HepG2 (cell line): ENCODE results near the gene CD86. TPM values are rescaled to one million over a fixed set of nuclear protein-coding genes. Genes with fewer than 3 reads are reported as not detected.

Experiments
- ATAC-seq: fragments of 200-7000 bp; cut with Tn5 transposase; 3 replicates; pipeline ENCODE4 v1.9.1; 2020; ENCODE audit warnings: mild to moderate bottlenecking, moderate library complexity
- BruUV-seq: library from RNA; stranded (reverse); fragments of 400-500 nt; replicated peaks from 2 replicates; lab custom pipeline; 2021; lab: Mats Ljungman, UMichigan
- CTCF ChIA-PET: fragments of 300-600 bp; formaldehyde crosslinking; extraction: SDS; loops from one replicate; lab custom pipeline; 2021; ENCODE audit warnings: low total read pairs, inconsistent platforms, low intra/inter-chr PET ratio; lab: Yijun Ruan, JAX
- POLR2A ChIA-PET: fragments of 350-600 bp; sonication (Branson Sonifier 250); formaldehyde crosslinking; loops from one replicate; lab custom pipeline; 2020; ENCODE audit warnings: antibody characterized with exemption, inconsistent platforms; lab: Yijun Ruan, JAX
- DNase-seq: peaks from one replicate; pipeline ENCODE4 v3.0.0-alpha.2; 2015; ENCODE audit warnings: low spot score
- FAIRE-seq: peaks from 3 replicates; lab custom pipeline; 2011; peaks lifted over from hg19 to GRCh38; lab: Jason Lieb, UNC
- H2AFZ ChIP-seq: one replicate; pipeline ENCODE4 v1.6.1; 2011; ENCODE audit warnings: low read length, inconsistent platforms
- H3K27ac ChIP-seq: fragments of 300-600 bp; 3 replicates; pipeline ENCODE4 v1.8.0; 2011; ENCODE audit warnings: mixed run types, mild to moderate bottlenecking, mixed read lengths, low read length, inconsistent platforms; ENCODE audit not compliant: insufficient read depth; ENCODE audit errors: extremely low read length
- H3K27me3 ChIP-seq, 2 experiments: fragments of 200-600 bp in 1 of 2; 2 replicates in 1 of 2; 3 replicates in 1 of 2; pipeline versions ENCODE4 v1.6.0 to v1.8.0; 2011; ENCODE audit warnings: low read length in 2 of 2, mild to moderate bottlenecking in 2 of 2, moderate library complexity in 2 of 2, inconsistent platforms in 1 of 2; ENCODE audit not compliant: insufficient read depth in 2 of 2, control insufficient read depth in 1 of 2
- H3K36me3 ChIP-seq, 2 experiments: fragments of 200-600 bp in 1 of 2; replicated peaks in 1 of 2; 2 replicates in 1 of 2; 3 replicates in 1 of 2; pipeline versions ENCODE4 v1.5.1 to v1.8.0; 2011; ENCODE audit warnings: low read length in 2 of 2, inconsistent platforms in 1 of 2; ENCODE audit not compliant: insufficient read depth in 2 of 2, control insufficient read depth in 1 of 2
- H3K4me1 ChIP-seq: 2 replicates; pipeline ENCODE4 v1.5.1; 2012; ENCODE audit warnings: low read length, inconsistent platforms; ENCODE audit not compliant: insufficient read depth
- H3K4me2 ChIP-seq: 2 replicates; pipeline ENCODE4 v1.6.0; 2011; ENCODE audit warnings: low read depth, low read length, inconsistent platforms
- H3K4me3 ChIP-seq, 3 experiments: fragments of 200-600 bp in 1 of 3; sonication (generic), shearing (Covaris generic) in 1 of 3; replicated peaks in 1 of 3; 2 replicates each; pipeline ENCODE4 v1.5.1; 2011 to 2016; ENCODE audit warnings: low read length in 3 of 3, inconsistent platforms in 2 of 3, low read depth in 2 of 3, mild to moderate bottlenecking in 2 of 3, control low read depth in 1 of 3, mixed read lengths in 1 of 3; ENCODE audit not compliant: insufficient read depth in 1 of 3
- H3K79me2 ChIP-seq: one replicate; pipeline ENCODE4 v1.6.1; 2011; ENCODE audit warnings: low read length, inconsistent platforms; ENCODE audit not compliant: insufficient read depth
- H3K9ac ChIP-seq: 2 replicates; pipeline ENCODE4 v1.6.0; 2011; ENCODE audit warnings: mild to moderate bottlenecking, low read depth, low read length, inconsistent platforms; ENCODE audit not compliant: insufficient read depth
- H3K9me3 ChIP-seq: 2 replicates; pipeline ENCODE4 v1.5.1; 2012; ENCODE audit warnings: mild to moderate bottlenecking, low read length
- H4K20me1 ChIP-seq: 2 replicates; pipeline ENCODE4 v1.6.0; 2011; ENCODE audit warnings: inconsistent platforms, mild to moderate bottlenecking, low read length, moderate library complexity; ENCODE audit not compliant: insufficient read depth
- CAMTA2 ChIP-seq: sonication (generic); formaldehyde crosslinking; IDR thresholded peaks from 2 replicates; pipeline ENCODE4 v1.4.0; 2020; ENCODE audit warnings: mild to moderate bottlenecking, missing genetic modification reagents, borderline replicate concordance
- PHF20 ChIP-seq: sonication (generic); formaldehyde crosslinking; IDR thresholded peaks from 2 replicates; pipeline ENCODE4 v1.5.0; 2020; ENCODE audit warnings: mild to moderate bottlenecking, missing genetic modification reagents
- POLR2AphosphoS2 ChIP-seq: IDR thresholded peaks from 2 replicates; pipeline ENCODE4 v1.6.1; 2011; ENCODE audit warnings: low read depth, low read length, improper control_type of control experiment
- ZNF382 ChIP-seq: sonication (generic); formaldehyde crosslinking; IDR thresholded peaks from 2 replicates; pipeline ENCODE4 v1.5.0; 2020; ENCODE audit warnings: missing genetic modification reagents, mild to moderate bottlenecking, borderline replicate concordance
- WGBS: methylation state at CpG from one replicate; pipeline ENCODE4 v1.1.6; 2017; ENCODE audit warnings: low lambda C conversion rate; 5-methylcytosine and 5-hydroxymethylcytosine counted together
- in situ Hi-C: cut with HindIII; loops from 2 replicates; pipeline ENCODE4 v1.10.0; 2017; ENCODE audit warnings: low pct_unique_long_range_greater_than_20kb; ENCODE audit not compliant: extremely low pct_ligation_motif_present
- intact Hi-C: fragments of 100-400 bp; cut with micrococcal nuclease; formaldehyde crosslinking; loops from one replicate; pipeline ENCODE4 v1.10.0; 2022; ENCODE audit not compliant: unreplicated experiment
- polyA plus RNA-seq, 8 experiments: library from polyadenylated mRNA; depleted of rRNA in 3 of 8; stranded (reverse) in 7 of 8; unstranded in 1 of 8; fragments of >200 nt; fragmentation: Illumina TruSeq in 4 of 8; extraction: Trizol in 4 of 8; gene quantifications; 2 replicates each; pipeline versions ENCODE4 v1.2.1 to v1.2.3, GENCODE V29; 2011 to 2016; ENCODE audit warnings: low read depth in 4 of 8, missing spikeins in 1 of 8, mixed read lengths in 1 of 8; ENCODE audit not compliant: insufficient read depth in 1 of 8
- total RNA-seq, 5 experiments: library from RNA; depleted of rRNA; stranded (reverse); fragments of >200 nt; fragmentation: Illumina TruSeq; extraction: Trizol; gene quantifications; 2 replicates each; pipeline ENCODE4 v1.2.3, GENCODE V29; 2016; ENCODE audit warnings: low read depth in 1 of 5
- TF ChIP-seq, protein P1 (sequence below): sonication (generic); formaldehyde crosslinking; IDR thresholded peaks from 2 replicates; pipeline ENCODE4 v1.4.0; 2020; ENCODE audit warnings: missing genetic modification reagents
- TF ChIP-seq, protein P2 (sequence below): sonication (generic); formaldehyde crosslinking; IDR thresholded peaks from 2 replicates; pipeline ENCODE4 v1.4.0; 2020; ENCODE audit warnings: missing genetic modification reagents

Gene CD86
- total and polyA plus RNA-seq, 2 of the 13 experiments (the other 11 are each of a cell fraction or from before 2014, with no cell fraction given), result not detected

DNA sequence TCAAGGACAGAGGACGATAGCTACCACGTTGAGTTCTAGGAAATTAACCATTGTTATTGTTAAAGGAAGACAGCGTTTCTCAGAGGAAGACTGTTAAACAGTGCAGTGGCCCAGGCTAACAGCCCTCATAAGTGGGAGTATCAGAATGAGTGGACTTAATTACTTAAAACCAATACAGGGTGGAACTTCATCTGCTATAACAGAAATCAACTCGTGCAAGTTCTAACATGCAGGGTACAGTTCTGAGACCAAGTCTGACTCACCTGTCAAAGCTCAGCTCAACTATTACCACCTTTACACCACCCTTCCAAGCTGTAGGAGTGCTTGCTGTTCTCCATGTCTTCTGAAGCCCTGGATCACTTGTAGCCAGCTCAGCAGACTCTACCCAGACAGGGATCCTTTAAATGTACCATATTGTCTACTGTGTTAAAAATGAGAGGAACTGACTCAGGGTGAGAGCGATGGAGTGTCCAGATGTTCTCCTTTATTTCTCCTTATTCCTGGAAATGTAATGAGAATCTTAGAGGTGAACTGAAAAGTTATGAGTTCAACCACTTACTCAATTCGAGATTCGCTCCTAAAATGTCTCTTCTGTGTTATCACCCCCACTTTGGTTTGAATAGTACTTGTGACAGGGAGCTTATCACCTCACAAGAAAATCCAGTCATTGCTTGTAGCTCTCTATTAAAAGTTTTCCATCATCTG is 26.5 kb downstream of the CD86 start:
- intact Hi-C loops, result no loop called here
- no TSS peak for BruUV-seq
- Histone ChIP-seq H3K27ac (no peak overlapping the region), H4K20me1 (no peaks in the 10 kb centered on the region), H3K4me3 (no peak overlapping the region), H3K9me3 (no peaks in the 10 kb centered on the region), H3K4me2 (no peak overlapping the region), H3K27me3 (peaks cover 0 to 24% of the 10 kb centered on the region in 2 experiments; a peak in 3 of 5 replicates), H2AFZ (no peak overlapping the region), H3K79me2 (no peaks in the 10 kb centered on the region), H3K36me3 (no peaks in the 10 kb centered on the region), H3K9ac (no peak overlapping the region), H3K4me1 (peaks cover 13% of the 10 kb centered on the region)
- FAIRE-seq (no peak), ATAC-seq (no peak), DNase-seq (no peak)
- in situ Hi-C loops, result no loop called here
- WGBS, result 23% methylated on average over 7 of the region's 7 CpGs
- ChIA-PET POLR2A (no interaction called here), CTCF (no interaction called here)
- TF ChIP-seq, protein P1, sequence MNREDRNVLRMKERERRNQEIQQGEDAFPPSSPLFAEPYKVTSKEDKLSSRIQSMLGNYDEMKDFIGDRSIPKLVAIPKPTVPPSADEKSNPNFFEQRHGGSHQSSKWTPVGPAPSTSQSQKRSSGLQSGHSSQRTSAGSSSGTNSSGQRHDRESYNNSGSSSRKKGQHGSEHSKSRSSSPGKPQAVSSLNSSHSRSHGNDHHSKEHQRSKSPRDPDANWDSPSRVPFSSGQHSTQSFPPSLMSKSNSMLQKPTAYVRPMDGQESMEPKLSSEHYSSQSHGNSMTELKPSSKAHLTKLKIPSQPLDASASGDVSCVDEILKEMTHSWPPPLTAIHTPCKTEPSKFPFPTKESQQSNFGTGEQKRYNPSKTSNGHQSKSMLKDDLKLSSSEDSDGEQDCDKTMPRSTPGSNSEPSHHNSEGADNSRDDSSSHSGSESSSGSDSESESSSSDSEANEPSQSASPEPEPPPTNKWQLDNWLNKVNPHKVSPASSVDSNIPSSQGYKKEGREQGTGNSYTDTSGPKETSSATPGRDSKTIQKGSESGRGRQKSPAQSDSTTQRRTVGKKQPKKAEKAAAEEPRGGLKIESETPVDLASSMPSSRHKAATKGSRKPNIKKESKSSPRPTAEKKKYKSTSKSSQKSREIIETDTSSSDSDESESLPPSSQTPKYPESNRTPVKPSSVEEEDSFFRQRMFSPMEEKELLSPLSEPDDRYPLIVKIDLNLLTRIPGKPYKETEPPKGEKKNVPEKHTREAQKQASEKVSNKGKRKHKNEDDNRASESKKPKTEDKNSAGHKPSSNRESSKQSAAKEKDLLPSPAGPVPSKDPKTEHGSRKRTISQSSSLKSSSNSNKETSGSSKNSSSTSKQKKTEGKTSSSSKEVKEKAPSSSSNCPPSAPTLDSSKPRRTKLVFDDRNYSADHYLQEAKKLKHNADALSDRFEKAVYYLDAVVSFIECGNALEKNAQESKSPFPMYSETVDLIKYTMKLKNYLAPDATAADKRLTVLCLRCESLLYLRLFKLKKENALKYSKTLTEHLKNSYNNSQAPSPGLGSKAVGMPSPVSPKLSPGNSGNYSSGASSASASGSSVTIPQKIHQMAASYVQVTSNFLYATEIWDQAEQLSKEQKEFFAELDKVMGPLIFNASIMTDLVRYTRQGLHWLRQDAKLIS, result no peak
- TF ChIP-seq CAMTA2, result no peak
- no peak for TF ChIP-seq POLR2AphosphoS2
- no peak for TF ChIP-seq PHF20
- no peak for TF ChIP-seq ZNF382 (CRISPR knock-in tag)
- TF ChIP-seq, protein P2, sequence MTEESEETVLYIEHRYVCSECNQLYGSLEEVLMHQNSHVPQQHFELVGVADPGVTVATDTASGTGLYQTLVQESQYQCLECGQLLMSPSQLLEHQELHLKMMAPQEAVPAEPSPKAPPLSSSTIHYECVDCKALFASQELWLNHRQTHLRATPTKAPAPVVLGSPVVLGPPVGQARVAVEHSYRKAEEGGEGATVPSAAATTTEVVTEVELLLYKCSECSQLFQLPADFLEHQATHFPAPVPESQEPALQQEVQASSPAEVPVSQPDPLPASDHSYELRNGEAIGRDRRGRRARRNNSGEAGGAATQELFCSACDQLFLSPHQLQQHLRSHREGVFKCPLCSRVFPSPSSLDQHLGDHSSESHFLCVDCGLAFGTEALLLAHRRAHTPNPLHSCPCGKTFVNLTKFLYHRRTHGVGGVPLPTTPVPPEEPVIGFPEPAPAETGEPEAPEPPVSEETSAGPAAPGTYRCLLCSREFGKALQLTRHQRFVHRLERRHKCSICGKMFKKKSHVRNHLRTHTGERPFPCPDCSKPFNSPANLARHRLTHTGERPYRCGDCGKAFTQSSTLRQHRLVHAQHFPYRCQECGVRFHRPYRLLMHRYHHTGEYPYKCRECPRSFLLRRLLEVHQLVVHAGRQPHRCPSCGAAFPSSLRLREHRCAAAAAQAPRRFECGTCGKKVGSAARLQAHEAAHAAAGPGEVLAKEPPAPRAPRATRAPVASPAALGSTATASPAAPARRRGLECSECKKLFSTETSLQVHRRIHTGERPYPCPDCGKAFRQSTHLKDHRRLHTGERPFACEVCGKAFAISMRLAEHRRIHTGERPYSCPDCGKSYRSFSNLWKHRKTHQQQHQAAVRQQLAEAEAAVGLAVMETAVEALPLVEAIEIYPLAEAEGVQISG (CRISPR knock-in tag), result no peak
